Measurements from ENCODE around the gene EIF4E2.

DNA sequence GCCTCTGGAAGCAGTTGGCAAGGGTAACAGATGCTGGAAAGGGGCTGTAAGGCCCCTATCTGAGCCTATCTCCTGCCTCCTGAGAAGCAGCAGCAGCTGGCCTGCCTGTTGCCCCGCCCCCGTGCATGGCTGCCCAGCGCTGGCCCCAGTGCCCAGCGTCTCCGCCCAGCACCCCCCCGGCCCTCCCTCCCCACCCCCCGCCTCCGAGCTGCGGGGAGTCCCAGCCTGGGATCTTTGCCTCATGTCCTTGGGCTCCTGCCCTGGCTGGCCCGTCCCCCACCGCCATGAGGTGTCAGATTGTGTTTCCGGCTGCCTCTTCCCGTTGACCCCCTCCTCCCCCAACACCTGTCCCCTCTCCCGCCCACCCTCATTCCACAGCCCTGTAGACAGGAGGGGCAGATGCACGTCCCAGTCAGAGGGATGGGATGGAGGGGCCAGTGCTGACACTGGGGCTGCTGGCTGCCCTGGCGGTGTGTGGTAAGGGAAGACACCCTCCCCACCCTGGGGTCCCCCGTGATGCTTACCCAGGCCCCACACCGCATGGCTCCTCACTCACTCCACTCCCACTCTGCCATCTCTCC is 24.6 kb upstream of the EIF4E2 start, which contains the start of gene CHRND:
- TF ChIP-seq, protein P1, sequence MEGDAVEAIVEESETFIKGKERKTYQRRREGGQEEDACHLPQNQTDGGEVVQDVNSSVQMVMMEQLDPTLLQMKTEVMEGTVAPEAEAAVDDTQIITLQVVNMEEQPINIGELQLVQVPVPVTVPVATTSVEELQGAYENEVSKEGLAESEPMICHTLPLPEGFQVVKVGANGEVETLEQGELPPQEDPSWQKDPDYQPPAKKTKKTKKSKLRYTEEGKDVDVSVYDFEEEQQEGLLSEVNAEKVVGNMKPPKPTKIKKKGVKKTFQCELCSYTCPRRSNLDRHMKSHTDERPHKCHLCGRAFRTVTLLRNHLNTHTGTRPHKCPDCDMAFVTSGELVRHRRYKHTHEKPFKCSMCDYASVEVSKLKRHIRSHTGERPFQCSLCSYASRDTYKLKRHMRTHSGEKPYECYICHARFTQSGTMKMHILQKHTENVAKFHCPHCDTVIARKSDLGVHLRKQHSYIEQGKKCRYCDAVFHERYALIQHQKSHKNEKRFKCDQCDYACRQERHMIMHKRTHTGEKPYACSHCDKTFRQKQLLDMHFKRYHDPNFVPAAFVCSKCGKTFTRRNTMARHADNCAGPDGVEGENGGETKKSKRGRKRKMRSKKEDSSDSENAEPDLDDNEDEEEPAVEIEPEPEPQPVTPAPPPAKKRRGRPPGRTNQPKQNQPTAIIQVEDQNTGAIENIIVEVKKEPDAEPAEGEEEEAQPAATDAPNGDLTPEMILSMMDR (IDR thresholded peaks at IDR 0.05; ENCODE audit: low read length): no peak
- TF ChIP-seq EZH2 (IDR thresholded peaks at IDR 0.05; ENCODE audit: borderline replicate concordance, low read length): no peak

Data from OCI-LY1 (cell line).